Activated T-cell treated with anti-CD3 and anti-CD28 coated beads, Interleukin-2, amount 50 U/mL, for 72 hours (primary cell): ENCODE results near the gene LSP1. TPM values are rescaled to one million over a fixed set of nuclear protein-coding genes. Genes with fewer than 3 reads are reported as not detected.
"Not testable (repeated sequence)": the region's sequence is repeated elsewhere in the genome, so short reads cannot be mapped to it uniquely, and the experiment has no call there.

ENCODE experiments used
- ATAC-seq, 2 donors: fragments of 150-1000 bp; cut with Tn5 transposase; replicated peaks in 1 of 2; 2 replicates each; pipeline ENCODE4 v1.10.0; 2021; ENCODE audit warnings: moderate library complexity in 2 of 2, mild to moderate bottlenecking in 1 of 2
- DNase-seq, 2 donors: peaks; one replicate each; pipeline ENCODE4 v3.0.0; 2021 to 2022; ENCODE audit warnings: mixed read lengths in 1 of 2
- H3K27ac Mint-ChIP-seq: one replicate; pipeline ENCODE4 v1.8.0; 2022; ENCODE audit warnings: mild to moderate bottlenecking, moderate library complexity, mixed read lengths
- H3K27me3 Mint-ChIP-seq: one replicate; pipeline ENCODE4 v1.8.0; 2022; ENCODE audit warnings: low read depth, mixed read lengths
- H3K36me3 Mint-ChIP-seq, 2 donors: one replicate each; pipeline ENCODE4 v1.8.0; 2022; ENCODE audit warnings: mixed read lengths in 2 of 2, mild to moderate bottlenecking in 1 of 2; ENCODE audit not compliant: insufficient read depth in 2 of 2
- H3K4me1 Mint-ChIP-seq: one replicate; pipeline ENCODE4 v1.8.0; 2022; ENCODE audit warnings: low read depth, mixed read lengths
- H3K4me3 Mint-ChIP-seq, 2 donors: one replicate each; pipeline ENCODE4 v1.8.0; 2022; ENCODE audit warnings: mild to moderate bottlenecking in 2 of 2, mixed read lengths in 2 of 2, moderate library complexity in 2 of 2
- H3K9me3 Mint-ChIP-seq, 2 donors: one replicate each; pipeline ENCODE4 v1.8.0; 2022; ENCODE audit warnings: mixed read lengths in 2 of 2
- total RNA-seq, 2 donors: library from RNA; stranded (reverse); gene quantifications; one replicate each; pipeline ENCODE4 v1.2.3, GENCODE V29; 2022

LSP1 gene, protein sequence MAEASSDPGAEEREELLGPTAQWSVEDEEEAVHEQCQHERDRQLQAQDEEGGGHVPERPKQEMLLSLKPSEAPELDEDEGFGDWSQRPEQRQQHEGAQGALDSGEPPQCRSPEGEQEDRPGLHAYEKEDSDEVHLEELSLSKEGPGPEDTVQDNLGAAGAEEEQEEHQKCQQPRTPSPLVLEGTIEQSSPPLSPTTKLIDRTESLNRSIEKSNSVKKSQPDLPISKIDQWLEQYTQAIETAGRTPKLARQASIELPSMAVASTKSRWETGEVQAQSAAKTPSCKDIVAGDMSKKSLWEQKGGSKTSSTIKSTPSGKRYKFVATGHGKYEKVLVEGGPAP
- total RNA-seq: 100 to 1,000 TPM; 301 to 312 TPM

- H3K4me3 Mint-ChIP-seq: peak within 1 kb of the TSS; percentile 93 to 99
- no peaks in the 10 kb centered on the region for H3K9me3 Mint-ChIP-seq
- peak within 1 kb of the TSS; percentile 98 for H3K27ac Mint-ChIP-seq
- peaks cover 2 to 3% of the 10 kb centered on the region in 2 donors for H3K36me3 Mint-ChIP-seq
- H3K4me1 Mint-ChIP-seq: peaks cover 59% of the 10 kb centered on the region
- ATAC-seq: peak; percentile 63 to 67
- no peaks in the 10 kb centered on the region for H3K27me3 Mint-ChIP-seq
- DNase-seq: peak; percentile 88 to 90
These were observed at the start of gene LSP1 for GRCh38 chr11:1852877-1853276. TSS of gene LSP1 (plus strand) at chr11:1853084. CDS start at chr11:1853145, 61 bp downstream.

GRCh38 chr11:1803246-1803645 lies 49.6 kb upstream of the LSP1 start:
- no peak for ATAC-seq

DNA sequence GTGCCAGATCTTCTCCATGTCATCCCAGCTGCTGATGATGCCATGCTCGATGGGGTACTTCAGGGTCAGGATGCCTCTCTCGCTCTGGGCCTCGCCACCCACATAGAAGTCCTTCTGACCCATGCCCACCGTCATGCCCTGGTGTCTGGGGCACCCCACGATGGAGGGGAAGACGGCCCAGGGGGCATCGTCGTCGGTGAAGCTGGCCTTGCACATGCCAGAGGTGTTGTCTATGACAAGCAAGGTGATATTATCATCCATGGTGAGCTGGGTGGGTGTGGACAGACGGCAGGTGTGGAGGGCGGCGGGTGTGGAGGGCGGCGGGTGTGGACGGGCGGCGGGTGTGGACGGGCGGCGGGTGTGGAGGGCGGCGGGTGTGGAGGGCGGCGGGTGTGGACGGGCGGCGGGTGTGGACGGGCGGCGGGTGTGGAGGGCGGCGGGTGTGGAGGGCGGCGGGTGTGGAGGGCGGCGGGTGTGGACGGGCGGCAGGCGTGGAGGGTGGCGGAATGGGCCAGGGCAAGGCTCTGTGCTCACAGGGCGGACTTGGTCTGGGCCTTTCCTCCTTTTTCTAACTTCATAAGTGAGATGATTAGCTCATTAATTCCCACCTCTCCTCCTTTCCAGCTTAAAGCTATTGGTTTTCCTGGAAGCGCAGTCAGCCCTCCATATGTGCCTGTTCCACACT lies 48.9 kb upstream of the LSP1 start:
- ATAC-seq, H3K4me3 Mint-ChIP-seq, DNase-seq, H3K27me3 Mint-ChIP-seq, H3K27ac Mint-ChIP-seq, H3K9me3 Mint-ChIP-seq, H3K4me1 Mint-ChIP-seq, H3K36me3 Mint-ChIP-seq: not testable (repeated sequence)

More at GRCh38 chr11:1803246-1803645, 49.6 kb upstream of the LSP1 start:
- Mint-ChIP-seq H3K27ac (no peak overlapping the region), H3K4me1 (no peaks in the 10 kb centered on the region), H3K9me3 (no peaks in the 10 kb centered on the region), H3K27me3 (no peaks in the 10 kb centered on the region), H3K36me3 (no peaks in the 10 kb centered on the region), H3K4me3 (no peak overlapping the region)
- DNase-seq: no peak

- ATAC-seq (no peak), DNase-seq (no peak)
- no peaks in the 10 kb centered on the region for H3K4me1 Mint-ChIP-seq
- peaks cover 6% of the 10 kb centered on the region for H3K27me3 Mint-ChIP-seq
- H3K36me3 Mint-ChIP-seq: no peaks in the 10 kb centered on the region
- H3K9me3 Mint-ChIP-seq: no peaks in the 10 kb centered on the region
- no peak overlapping the region for H3K4me3 Mint-ChIP-seq
- H3K27ac Mint-ChIP-seq: no peak overlapping the region
These were observed 47.4 kb upstream of the LSP1 start for GRCh38 chr11:1805525-1805924.

DNA sequence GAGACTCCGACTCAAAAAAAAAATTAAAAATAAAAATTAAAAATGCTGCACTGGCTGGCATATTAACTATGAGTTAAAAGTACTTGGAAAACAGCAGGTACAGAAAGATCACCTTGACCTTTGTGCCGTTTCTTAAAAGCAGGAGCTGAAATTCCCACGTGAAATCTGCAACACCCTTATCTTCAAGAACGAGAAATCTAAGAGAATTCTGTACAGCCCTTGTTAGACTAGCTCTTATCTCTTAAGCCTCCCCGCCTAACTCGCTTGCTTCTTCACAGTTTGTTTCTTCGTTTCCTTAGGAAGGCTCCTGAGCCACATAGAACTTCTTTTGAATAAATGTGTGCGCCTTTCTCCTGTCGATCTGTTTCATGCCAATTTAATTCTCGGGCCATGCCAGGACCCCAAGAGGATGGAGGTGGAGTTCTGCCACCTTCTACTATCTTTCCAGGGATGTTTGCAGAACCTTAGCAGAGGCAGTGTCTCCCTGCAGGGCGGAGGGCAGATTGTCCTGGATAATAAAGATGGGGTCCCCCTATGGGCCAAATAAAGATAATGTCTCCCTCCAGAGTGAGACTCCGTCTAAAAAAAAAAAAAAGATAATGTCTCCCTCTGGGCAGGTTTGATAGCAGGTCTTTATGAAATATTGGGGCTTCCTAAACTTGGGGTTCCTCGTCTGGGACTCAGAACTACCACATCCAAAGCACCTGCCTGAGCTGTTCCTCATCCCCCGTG lies 45.5 kb upstream of the LSP1 start:
- Mint-ChIP-seq H3K27me3 (peaks cover 6% of the 10 kb centered on the region), H3K9me3 (no peaks in the 10 kb centered on the region), H3K27ac (no peak overlapping the region), H3K4me3 (no peak overlapping the region), H3K36me3 (no peaks in the 10 kb centered on the region), H3K4me1 (no peaks in the 10 kb centered on the region)
- ATAC-seq (no peak), DNase-seq (no peak)

GRCh38 chr11:1810761-1811160 lies 42.1 kb upstream of the LSP1 start:
- Mint-ChIP-seq H3K27me3 (peaks cover 6% of the 10 kb centered on the region), H3K4me3 (no peak overlapping the region), H3K27ac (no peak overlapping the region), H3K36me3 (no peaks in the 10 kb centered on the region), H3K4me1 (no peaks in the 10 kb centered on the region), H3K9me3 (no peaks in the 10 kb centered on the region)
- ATAC-seq: no peak
- no peak for DNase-seq

GRCh38 chr11:1812274-1812673 lies 40.6 kb upstream of the LSP1 start:
- ATAC-seq: no peak
- no peak for DNase-seq
- Mint-ChIP-seq H3K27ac (no peak overlapping the region), H3K4me3 (no peak overlapping the region), H3K4me1 (no peaks in the 10 kb centered on the region), H3K27me3 (peaks cover 6% of the 10 kb centered on the region), H3K9me3 (no peaks in the 10 kb centered on the region), H3K36me3 (no peaks in the 10 kb centered on the region)

DNA sequence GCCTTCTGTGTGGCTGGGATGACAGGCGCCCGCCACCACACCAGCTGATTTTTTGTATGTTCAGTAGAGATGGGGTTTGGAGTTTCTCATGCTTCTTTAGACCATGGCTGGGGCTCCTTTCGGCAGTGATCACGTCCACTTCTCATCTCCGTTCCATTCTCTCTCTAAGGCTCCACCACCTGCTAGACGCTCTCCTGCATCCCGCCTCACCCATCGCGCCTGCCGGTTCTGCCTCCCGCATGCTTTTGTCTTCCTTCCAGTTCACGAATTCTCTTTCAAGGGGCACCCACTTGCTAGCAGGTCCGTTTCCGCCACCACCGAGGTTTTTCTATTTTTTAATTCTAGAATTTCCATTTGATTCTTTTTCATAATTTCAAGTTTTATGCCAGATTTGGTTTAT lies 40.1 kb upstream of the LSP1 start:
- Mint-ChIP-seq H3K4me3 (no peak overlapping the region), H3K27me3 (peaks cover 6% of the 10 kb centered on the region), H3K4me1 (no peaks in the 10 kb centered on the region), H3K36me3 (no peaks in the 10 kb centered on the region), H3K27ac (no peak overlapping the region), H3K9me3 (no peaks in the 10 kb centered on the region)
- DNase-seq: no peak
- ATAC-seq: no peak

- not testable (repeated sequence) for H3K27ac Mint-ChIP-seq, H3K36me3 Mint-ChIP-seq, H3K27me3 Mint-ChIP-seq, H3K4me1 Mint-ChIP-seq, H3K4me3 Mint-ChIP-seq, ATAC-seq, DNase-seq, H3K9me3 Mint-ChIP-seq
These were observed 39.5 kb upstream of the LSP1 start for GRCh38 chr11:1813356-1813755.

GRCh38 chr11:1814691-1815090 lies 38.2 kb upstream of the LSP1 start:
- no peak for ATAC-seq
- peaks cover 0 to 3% of the 10 kb centered on the region in 2 donors for H3K9me3 Mint-ChIP-seq
- H3K4me1 Mint-ChIP-seq: no peaks in the 10 kb centered on the region
- peaks cover 2% of the 10 kb centered on the region for H3K27me3 Mint-ChIP-seq
- H3K27ac Mint-ChIP-seq: no peak overlapping the region
- no peak for DNase-seq
- no peak overlapping the region for H3K4me3 Mint-ChIP-seq
- H3K36me3 Mint-ChIP-seq: no peaks in the 10 kb centered on the region

DNA sequence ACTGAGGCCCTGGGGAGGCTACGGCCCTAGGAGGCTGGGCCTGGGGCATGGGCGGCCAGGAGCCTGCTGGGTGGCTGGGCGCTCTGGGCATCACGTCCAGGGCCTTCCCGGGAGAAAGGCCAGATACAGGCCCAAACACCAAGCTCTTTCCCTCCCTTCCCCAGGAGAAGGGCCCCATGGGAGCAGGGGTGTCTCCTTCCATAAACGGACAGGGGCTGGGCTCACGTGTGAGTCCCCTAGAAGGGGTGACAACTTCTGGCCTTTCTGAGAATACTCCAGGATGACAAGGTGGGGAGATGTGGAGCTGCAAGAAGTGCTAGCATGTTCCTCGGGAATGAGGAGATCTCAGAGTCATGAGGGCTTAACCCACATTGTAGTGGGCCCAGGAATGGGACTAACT lies 37.6 kb upstream of the LSP1 start:
- Mint-ChIP-seq H3K27me3 (no peaks in the 10 kb centered on the region), H3K4me1 (no peaks in the 10 kb centered on the region), H3K9me3 (peaks cover 0 to 3% of the 10 kb centered on the region in 2 donors), H3K27ac (no peak overlapping the region), H3K36me3 (no peaks in the 10 kb centered on the region), H3K4me3 (no peak overlapping the region)
- ATAC-seq: no peak
- DNase-seq: no peak

- Mint-ChIP-seq H3K4me3 (no peak overlapping the region), H3K9me3 (peaks cover 0 to 3% of the 10 kb centered on the region in 2 donors), H3K27ac (no peak overlapping the region), H3K4me1 (no peaks in the 10 kb centered on the region), H3K27me3 (no peaks in the 10 kb centered on the region), H3K36me3 (no peaks in the 10 kb centered on the region)
- DNase-seq (no peak), ATAC-seq (no peak)
These were observed 37.1 kb upstream of the LSP1 start for GRCh38 chr11:1815751-1816150.

DNA sequence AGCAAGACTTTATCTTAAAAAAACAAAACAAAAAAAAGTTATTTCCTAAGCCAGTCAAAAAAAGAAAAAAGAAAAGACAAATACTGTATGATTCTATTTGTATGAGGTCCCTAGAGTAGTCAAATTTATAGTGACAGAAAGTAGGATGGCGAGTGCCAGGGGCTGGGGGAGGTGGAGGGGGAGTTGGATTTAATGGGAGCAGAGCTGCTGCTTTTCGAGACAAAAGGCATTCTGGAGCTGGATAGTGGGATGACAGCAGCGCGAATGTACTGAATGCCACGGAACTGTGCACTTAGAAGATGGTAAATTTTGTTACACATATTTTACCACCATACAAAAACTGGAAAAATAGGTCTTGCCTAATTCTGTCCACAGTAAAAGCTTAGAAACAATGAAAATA lies 35.9 kb upstream of the LSP1 start:
- no peaks in the 10 kb centered on the region for H3K4me1 Mint-ChIP-seq
- H3K27ac Mint-ChIP-seq: no peak overlapping the region
- no peak overlapping the region for H3K4me3 Mint-ChIP-seq
- H3K9me3 Mint-ChIP-seq: peaks cover 4 to 5% of the 10 kb centered on the region in 2 donors
- no peaks in the 10 kb centered on the region for H3K36me3 Mint-ChIP-seq
- H3K27me3 Mint-ChIP-seq: no peaks in the 10 kb centered on the region
- no peak for DNase-seq
- no peak for ATAC-seq
